IPS DF 19.7 (cell line): ENCODE results near the gene KCND1.

ENCODE experiments used
- DNase-seq: peaks from one replicate; pipeline ENCODE4 v3.0.0-alpha.2; 2013; ENCODE audit warnings: low read depth, low spot score

KCND1 gene

GRCh38 chrX:48938721-48939425, 32.8 kb downstream of the KCND1 start:
- no peak for DNase-seq

- no peak for DNase-seq
These were observed 34.4 kb downstream of the KCND1 start for GRCh38 chrX:48937054-48937907.

GRCh38 chrX:48936429-48937053, 35.1 kb downstream of the KCND1 start:
- DNase-seq = no peak

- no peak for DNase-seq
These were observed 36.4 kb downstream of the KCND1 start for GRCh38 chrX:48935301-48935670.

- DNase-seq = no peak
These were observed 36.9 kb downstream of the KCND1 start for GRCh38 chrX:48934581-48935300.

- no peak for DNase-seq
These were observed 37.9 kb downstream of the KCND1 start for GRCh38 chrX:48933757-48934156.

GRCh38 chrX:48927736-48928382, 43.8 kb downstream of the KCND1 start:
- peak; percentile 87 for DNase-seq

GRCh38 chrX:48927123-48927522, 44.5 kb downstream of the KCND1 start:
- DNase-seq = no peak

GRCh38 chrX:48924270-48924669, 47.4 kb downstream of the KCND1 start:
- no peak for DNase-seq

- no peak for DNase-seq
These were observed 47.9 kb downstream of the KCND1 start for GRCh38 chrX:48923771-48924170.

GRCh38 chrX:48920718-48921104, 50.9 kb downstream of the KCND1 start:
- no peak for DNase-seq

- no peak for DNase-seq
These were observed 51.5 kb downstream of the KCND1 start for GRCh38 chrX:48919947-48920717.

GRCh38 chrX:48919360-48919841, 52.2 kb downstream of the KCND1 start:
- DNase-seq = no peak

- DNase-seq = no peak
These were observed 52.9 kb downstream of the KCND1 start, which contains the start of gene PIM2 for GRCh38 chrX:48918643-48919340. Gene PIM2 (minus strand): TSS chrX:48919024. CDS start chrX:48918834, 190 bp downstream.

- DNase-seq = no peak
These were observed 53.4 kb downstream of the KCND1 start for GRCh38 chrX:48918301-48918642.

- no peak for DNase-seq
These were observed 54.3 kb downstream of the KCND1 start for GRCh38 chrX:48917139-48918001.

- DNase-seq = no peak
These were observed 56.8 kb downstream of the KCND1 start for GRCh38 chrX:48914593-48915493.
